HG03039 (cell line): Measurements from ENCODE around the gene LRFN4.

Experiments
- ATAC-seq: cut with Tn5 transposase; IDR thresholded peaks from one replicate; pipeline ENCODE4 v1.9.1; 2021; ENCODE audit warnings: mild to moderate bottlenecking, moderate library complexity; ENCODE audit not compliant: unreplicated experiment

The LRFN4 gene

DNA sequence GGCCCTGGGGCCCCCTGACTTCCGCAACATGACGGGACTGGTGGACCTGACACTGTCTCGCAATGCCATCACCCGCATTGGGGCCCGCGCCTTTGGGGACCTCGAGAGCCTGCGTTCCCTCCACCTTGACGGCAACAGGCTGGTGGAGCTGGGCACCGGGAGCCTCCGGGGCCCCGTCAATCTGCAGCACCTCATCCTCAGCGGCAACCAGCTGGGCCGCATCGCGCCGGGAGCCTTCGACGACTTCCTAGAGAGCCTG lies 992 bp downstream of the LRFN4 start:
- ATAC-seq = no peak

DNA sequence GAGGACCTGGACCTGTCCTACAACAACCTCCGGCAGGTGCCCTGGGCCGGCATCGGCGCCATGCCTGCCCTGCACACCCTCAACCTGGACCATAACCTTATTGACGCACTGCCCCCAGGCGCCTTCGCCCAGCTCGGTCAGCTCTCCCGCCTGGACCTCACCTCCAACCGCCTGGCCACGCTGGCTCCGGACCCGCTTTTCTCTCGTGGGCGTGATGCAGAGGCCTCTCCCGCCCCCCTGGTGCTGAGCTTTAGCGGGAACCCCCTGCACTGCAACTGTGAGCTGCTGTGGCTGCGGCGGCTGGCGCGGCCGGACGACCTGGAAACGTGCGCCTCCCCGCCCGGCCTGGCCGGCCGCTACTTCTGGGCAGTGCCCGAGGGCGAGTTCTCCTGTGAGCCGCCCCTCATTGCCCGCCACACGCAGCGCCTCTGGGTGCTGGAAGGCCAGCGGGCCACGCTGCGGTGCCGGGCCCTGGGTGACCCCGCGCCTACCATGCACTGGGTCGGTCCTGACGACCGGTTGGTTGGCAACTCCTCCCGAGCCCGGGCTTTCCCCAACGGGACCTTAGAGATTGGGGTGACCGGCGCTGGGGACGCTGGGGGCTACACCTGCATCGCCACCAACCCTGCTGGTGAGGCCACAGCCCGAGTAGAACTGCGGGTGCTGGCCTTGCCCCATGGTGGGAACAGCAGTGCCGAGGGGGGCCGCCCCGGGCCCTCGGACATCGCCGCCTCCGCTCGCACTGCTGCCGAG lies 1.5 kb downstream of the LRFN4 start:
- ATAC-seq = no peak

DNA sequence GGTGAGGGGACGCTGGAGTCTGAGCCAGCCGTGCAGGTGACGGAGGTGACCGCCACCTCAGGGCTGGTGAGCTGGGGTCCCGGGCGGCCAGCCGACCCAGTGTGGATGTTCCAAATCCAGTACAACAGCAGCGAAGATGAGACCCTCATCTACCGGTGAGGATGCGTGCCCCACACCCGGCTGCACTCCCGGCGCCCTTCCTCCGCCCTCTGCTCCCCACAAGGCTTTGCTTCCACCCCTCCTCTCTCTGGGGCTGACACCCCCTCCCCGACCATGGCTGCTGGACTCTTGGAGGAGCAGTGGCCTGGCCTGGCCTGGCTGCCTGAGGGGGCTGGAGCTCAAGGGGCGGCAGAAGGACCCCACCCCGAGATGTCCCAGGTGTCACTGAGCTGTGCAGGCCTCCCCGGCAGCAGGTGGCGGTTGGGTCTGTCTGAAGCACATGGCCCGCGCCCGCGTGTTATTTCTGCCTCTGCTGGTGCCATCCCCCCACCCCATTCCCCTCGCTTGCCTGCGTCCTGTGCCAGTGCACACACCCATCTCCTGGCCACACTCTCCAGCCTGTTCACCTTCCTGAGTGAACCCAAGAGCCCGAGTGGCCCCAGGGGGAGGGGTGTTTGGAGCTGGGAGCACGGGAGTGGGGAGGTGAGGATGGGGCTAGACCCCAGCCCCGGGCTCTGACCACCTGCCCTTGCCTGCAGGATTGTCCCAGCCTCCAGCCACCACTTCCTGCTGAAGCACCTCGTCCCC lies 2.2 kb downstream of the LRFN4 start:
- no peak for ATAC-seq

DNA sequence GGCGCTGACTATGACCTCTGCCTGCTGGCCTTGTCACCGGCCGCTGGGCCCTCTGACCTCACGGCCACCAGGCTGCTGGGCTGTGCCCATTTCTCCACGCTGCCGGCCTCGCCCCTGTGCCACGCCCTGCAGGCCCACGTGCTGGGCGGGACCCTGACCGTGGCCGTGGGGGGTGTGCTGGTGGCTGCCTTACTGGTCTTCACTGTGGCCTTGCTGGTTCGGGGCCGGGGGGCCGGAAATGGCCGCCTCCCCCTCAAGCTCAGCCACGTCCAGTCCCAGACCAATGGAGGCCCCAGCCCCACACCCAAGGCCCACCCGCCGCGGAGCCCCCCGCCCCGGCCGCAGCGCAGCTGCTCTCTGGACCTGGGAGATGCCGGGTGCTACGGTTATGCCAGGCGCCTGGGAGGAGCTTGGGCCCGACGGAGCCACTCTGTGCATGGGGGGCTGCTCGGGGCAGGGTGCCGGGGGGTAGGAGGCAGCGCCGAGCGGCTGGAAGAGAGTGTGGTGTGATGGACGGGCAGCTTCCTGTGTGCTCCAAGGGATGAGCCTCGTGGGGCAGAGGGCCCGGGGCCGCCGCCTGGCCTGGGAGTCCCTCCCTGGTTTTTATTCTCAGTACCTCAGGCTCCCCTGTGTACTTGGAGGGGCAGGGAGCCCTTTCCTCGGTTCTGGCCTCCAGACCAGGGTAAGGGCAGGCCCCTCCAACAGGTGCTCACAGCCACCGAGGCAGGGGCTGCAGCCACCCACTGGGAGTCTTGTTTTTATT lies 3.0 kb downstream of the LRFN4 start:
- no peak for ATAC-seq

DNA sequence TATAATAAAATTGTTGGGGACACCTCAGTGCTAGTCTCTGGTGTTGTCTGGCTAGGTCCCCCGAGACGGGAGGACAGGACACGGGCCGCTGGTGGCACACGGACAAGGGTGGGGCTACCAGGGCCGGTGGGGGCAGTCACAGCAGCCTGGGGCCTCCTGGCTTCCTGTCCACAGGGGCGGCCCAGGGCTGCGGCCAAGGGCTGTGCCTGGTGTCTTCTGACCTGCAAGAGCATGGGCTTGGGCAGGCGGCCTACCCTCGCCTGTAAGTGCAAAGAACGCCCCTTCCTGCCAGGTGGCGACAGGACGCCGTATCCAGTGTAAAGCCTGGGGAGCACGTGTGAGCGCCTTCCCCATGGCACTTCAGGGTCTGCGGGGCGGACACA lies 3.6 kb downstream of the LRFN4 start:
- ATAC-seq = no peak

DNA sequence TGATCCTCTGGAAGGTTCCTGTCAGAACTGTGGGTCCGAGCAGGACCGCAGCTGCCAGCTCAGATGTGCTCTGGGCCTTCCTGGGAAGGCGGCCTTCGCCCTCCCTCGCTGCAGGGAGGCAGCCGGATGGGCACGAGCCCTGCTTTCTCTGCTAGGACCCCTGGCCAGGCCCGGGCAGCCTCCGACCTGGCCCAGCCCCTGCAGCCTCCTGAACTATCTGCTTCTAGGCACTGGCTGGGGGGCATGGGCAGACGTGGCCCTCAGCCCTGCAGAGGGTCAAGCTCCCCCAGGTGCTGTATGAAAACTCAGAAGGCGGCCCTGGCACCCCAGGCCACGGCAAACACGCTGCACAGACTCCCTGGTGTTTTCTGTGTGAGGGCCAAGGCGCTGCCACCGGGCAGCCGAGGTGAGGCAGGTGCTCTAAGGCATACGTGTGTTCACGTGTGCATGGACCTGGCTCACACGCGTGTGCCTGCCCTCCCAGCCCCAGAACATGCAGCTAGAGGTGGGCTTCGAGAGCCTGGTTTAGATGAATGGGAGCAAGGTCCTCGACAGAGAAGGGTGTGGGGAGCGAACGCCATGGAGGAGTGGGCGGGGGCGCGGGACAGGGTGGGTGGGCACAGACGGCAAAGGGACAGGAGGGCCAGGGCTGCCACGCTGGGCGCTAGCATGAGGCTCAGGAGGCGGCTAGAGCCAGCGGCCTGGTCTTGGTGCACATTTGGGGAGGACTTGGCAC lies 4.3 kb downstream of the LRFN4 start:
- ATAC-seq = no peak

DNA sequence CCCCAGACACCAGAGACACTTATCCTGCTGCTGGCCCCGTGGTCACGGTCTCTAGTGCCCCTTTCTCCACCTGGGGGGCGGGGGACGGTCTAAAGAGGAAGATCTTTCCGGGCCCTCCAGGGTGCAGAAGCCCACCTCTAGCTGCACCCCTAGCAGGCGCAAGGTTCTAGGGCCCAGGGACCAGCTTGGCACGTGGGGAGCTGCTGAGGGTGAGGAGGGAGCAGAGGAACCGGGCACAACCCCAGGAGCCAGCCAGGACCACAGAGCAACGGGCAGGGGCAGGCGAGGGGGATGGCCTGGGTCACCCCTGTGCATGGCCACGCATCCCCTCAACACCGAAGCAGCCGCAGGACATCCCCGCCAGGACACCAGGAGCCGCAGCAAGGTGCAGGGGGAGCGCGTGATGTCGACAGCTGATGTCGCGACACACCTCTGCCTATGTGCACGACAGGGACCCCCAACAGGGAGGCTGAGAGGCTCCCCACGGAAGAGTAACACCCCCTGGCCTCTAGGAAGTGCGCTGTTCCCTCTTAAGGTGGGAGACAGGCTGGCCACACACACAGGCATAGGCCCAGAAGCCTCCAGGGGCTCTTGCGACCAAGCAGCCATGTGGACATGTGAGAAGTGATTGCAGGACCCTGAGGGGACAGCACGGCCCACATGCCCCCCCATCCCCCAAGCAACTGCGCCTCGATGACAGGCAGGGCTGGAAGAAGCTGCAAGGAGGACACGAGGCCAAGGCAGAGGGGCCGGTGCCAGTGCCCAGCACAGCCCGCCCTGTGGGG lies 5.1 kb downstream of the LRFN4 start:
- no peak for ATAC-seq

DNA sequence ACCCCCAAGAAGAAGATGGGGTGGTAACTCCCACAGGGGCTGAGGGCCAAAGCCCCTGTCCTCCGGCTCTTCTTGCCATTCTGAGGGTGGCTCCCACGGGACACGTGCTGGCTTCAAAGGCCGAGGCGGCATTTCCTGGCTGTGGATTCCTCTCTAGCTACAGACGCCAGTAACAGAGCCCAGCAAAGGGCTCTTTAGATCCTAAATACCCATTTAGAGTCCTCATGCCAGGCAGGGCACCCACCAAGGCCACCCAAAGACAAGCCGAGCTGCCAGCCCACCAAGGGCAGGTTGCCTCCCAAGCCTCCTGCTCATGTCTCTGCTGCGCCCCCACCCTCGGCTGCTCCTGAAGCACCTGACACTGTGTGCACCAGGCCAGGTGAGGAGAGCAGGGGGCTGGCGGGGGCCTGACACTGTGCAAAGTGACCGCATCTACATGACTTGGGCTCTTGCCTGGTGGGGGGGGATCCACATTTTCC lies 5.7 kb downstream of the LRFN4 start:
- ATAC-seq = no peak

DNA sequence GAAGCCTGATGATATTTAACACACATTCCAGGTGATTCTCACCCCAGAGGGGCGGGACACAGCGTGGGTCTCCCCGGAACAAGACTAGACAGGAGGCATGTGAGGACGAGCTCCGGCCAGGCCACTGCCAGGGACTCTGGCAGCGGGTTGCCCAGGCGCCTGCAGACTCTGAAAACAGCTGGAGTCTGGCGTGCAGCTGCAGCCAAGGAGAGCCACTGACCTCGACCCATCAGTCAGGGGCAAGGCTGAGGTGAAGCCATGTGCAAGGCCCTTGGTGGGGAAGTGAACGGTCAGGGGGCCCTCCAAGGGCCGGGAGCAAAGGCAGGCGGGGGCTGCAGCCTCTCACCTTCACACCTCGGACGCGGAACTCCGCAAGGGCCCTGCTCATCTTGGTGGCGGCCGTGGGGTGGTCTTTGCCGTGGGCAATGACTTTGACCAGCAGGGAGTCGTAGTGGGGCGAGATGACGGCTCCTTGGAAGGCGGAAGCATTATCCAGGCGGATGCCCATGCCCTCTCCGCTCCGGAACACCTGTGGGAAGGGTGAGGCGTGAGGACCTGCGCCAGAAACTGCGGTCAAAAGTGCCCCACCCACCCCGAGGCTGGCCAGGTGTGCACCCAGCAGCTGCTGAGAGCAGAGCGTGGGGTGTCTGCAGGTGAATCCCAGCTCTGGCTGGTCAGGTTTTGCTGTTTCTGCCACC lies 6.7 kb downstream of the LRFN4 start:
- no peak for ATAC-seq

DNA sequence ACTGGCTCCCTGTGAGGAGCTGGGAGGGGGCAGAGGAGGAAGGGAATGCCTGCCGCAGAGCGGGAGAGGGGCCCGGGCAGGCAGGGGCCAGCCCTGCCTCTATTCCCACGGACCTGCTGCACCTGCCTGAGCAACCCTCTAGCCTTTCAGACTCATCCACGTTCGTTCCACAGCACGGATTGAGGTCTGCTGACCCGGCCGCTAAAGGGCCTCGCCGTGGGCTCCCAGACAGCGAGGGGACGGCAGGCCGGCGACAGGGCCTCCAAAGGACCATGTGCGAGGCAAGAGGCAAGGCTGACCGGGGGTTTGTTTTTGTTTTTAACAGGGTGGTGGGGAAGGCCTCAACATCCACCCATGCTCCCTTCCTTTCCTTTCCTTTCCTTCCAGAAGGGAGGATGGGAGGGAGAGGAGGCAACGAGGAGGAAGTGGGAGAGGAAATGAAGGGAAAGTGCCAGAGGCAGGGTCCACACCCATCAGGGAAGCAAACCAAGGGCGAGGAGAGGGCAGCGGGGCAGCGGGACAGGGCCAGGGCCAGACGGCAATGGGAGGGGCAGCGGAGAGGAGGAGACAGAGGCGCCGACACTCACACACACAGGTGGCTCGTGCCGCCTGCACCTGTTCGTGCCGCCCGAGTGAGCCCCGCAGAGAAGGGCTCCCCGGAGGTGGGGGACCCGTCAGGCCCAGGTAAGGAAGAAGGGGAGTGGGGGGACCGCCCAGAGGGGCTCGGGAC lies 7.5 kb downstream of the LRFN4 start:
- ATAC-seq = no peak

DNA sequence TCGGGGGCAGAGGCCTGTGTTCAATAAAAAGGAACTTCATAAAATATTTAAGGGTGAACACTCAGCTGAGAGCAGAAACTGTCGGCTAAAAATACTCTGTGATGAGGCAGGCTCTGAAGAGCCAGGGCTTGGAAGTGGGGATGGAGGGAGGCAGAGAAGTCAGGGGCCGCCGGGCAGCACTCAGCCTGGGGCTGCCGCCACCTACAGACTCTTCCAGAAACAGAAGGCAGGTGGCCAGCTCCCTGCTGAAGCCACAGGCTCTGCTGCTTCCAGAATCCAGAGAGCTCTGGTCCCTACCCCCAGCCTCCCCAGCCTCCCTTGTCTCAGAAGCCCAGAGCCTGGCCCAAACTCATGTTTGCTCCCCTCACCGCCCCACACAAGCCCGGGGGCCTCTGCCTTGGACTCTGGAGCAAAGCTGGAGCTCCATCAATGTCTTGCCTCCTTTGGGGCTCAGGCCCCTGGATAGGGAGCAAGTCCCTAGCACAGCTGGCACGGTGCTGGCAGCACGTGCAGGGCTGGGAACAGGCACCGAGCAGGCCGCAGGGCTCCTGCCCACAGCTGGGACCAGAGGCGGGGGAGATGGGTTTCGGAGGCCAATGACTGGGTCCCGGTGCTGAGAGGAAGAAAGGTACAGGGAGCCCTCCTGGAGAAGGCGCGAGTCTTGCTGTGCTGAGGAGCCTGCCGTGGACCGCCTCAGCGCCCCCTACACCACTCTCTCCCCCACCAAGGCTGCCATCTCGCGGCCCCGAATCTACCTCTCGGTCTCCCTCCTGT lies 8.2 kb downstream of the LRFN4 start:
- ATAC-seq = no peak

DNA sequence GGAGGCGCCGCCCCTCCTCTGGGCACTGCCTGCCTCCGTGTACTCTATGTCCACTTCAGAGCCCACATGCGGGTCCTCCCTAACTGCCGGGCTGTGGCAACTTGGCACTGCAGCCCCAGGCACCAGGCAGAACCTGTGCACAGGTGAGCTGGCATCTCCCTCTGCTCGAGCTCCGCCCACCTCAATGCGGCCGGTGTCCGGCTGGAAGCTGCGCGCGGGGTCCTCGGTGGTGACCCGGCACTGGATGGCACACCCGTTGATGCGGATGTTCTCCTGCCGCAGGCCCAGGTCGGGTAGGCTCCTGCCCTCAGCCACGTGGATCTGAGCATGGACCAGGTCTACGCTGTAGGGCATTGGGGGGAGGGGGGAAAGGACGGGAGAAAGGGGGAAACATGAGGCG lies 9.1 kb downstream of the LRFN4 start:
- no peak for ATAC-seq

DNA sequence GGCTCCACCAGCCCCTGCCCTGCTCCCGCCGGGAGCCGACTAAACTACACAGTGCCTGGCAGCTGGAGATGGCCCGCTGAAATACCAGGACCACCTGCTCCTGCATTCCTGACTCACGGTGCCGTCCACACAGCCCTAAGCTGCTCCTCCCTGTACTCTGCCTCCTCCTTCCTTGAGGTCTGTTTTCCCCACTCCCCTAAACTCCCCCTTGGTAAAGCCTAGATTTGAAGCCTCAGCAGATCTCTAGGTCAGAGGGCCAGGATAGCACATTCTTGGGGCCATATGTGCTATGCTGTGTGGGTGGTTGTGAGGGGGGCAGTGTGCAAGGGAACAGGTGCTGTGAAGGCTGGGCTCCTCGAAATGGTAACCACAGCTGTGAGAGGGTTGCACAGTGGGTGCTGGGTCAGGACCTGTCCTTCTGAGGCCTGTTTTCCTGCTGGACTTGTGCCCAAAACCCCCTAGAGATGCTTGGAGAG lies 9.7 kb downstream of the LRFN4 start:
- no peak for ATAC-seq

DNA sequence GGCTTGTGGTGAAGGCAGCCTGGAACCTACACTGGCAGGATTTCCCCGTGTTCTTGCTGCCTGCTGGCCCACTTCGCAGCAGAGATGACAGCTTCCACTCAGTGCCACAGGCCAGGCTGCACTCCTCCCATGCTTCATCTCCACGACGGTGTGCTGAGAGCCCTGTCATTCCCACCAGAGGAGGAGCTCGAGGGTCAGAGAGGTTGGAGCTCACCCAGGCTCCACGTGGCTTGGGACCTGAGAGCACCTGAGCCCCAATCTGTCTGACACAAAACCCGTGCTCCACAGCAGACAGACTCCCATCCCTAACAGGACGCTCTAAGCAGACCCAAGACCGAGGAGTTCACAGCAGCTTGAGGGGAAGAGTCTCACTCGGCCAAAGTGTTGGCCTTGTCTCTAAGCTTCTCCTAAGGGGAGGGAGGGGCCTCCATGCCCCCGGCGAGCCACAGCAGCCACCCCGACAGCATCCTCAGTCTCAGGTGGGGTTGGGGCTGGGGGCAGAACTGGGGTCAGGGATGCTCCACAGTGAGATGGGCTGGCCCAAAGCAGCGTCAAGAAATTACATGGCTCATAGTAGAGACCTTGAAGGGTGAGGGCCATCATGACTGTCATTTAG lies 10.7 kb downstream of the LRFN4 start:
- no peak for ATAC-seq

DNA sequence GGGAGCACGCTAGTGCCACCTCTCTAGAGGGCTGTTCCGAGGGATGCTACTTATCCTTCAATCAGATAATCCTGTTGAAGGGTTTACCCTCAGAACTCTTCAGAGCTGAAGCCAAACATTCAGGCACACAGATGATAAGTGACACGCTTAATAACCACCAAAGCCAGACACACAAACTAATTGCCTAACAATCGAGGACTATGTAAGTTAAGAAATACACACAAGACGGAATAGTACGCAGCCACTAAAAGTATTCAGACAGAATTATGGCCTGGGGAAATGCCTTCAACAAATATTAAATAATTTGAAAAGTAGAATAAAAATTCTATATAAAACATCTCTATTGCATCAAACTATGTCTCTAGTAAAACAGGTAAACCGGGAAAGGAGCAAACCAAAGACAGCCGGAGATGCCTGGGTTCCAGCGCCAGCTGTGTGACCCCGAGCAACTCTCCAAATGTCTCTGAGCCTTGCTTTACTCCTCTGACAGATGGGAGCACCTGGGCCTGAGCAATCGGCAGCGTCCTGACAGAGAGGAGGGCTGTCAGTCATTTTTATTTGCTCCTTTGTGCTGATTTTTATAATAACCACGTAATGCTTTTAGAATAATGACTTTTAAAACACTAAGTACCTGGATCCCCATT lies 11.3 kb downstream of the LRFN4 start:
- ATAC-seq = no peak

DNA sequence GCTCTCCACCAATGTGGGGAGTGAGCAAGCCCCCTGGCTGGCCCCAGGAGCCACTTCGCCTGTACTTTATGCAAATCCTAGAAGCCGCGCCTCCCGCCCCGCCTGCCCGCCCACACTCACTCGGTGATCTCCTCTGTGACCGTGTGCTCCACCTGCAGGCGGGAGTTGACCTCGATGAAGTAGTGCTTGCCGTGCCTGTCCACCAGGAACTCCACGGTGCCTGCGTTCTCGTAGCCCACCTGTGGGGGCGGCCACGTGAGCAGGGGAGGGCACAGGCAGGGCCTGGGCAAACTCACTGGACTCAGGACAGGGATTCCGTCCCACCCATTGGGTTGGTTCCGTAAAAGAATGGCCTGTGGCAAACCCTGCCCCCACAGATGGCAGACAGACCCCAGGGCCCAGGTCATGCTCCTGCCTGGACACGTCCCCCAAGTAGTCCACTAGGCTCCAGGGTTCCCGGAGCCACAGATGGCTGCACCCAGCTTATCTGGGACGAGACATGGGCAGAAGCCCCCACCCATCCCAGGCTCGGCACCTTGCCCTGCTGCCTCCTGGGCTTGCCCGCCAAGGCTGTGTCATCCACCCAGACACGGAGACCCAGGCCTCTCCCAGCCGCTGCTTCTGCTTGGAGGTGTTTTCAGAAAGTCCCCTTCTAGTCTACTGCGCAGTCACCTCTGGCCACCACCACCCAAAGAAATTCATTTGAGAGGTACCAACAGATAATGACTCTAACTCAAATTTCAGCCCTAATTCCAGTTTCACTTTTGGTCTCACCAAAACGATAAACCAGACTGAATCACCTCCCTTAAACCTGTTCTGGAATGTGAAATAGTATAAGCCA lies 12.1 kb downstream of the LRFN4 start:
- ATAC-seq = no peak

DNA sequence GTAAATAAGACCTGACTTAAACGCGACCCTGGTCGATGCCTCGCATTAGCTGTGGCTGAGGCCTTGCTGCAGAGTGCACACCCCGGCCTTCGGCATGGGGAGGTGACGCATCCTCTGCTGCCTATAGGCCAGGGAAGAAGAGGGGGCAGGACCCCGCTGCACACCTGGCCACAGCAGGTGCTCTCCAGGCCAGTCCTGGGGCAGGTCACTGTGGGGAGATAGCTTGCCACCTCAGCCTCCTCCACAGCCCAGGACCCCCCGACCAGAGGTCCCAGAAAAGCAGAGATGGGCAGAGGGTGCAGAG lies 12.7 kb downstream of the LRFN4 start:
- ATAC-seq = no peak
